Measurements from ENCODE around the gene PPM1H. TPM values are rescaled to one million over a fixed set of nuclear protein-coding genes. Genes with fewer than 3 reads are reported as not detected.

PPM1H gene
- total RNA-seq, 6 experiments from 2014 or later = 7.0 to 20.9 (median 8.4) TPM

DNA sequence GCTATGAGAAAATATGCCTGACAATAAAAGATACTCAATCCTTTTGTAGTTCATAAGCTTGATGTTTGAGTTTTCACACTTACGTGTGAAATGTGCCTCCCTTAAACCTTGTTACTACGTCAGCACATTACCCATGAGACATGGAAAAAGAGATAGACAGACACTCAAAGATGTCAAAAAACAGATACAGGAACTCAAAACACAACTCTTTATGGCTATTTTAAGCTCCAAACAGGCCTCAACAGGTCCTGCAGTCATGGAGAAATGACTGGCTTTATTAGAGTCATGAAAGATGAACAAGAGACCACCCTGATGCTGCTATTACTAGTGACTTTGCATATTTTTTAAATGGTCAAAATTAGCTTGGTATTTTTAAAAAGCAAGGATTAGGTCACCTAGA is 283.8 kb downstream of the PPM1H start:
- Mint-ChIP-seq H3K4me3 (no peak overlapping the region), H3K4me1 (ENCODE audit: low read depth) (peaks cover 7% of the 10 kb centered on the region; the same call in 1 of the 2 replicates), H3K36me3 (ENCODE audit: low read depth) (peaks cover 21% of the 10 kb centered on the region), H3K27ac (no peak overlapping the region), H3K9me3 (no peaks in the 10 kb centered on the region), H3K27me3 (ENCODE audit: insufficient read depth) (peaks cover 3% of the 10 kb centered on the region; the same call in 1 of the 2 replicates)
- DNase-seq = no peak
- TF ChIP-seq, protein P1, sequence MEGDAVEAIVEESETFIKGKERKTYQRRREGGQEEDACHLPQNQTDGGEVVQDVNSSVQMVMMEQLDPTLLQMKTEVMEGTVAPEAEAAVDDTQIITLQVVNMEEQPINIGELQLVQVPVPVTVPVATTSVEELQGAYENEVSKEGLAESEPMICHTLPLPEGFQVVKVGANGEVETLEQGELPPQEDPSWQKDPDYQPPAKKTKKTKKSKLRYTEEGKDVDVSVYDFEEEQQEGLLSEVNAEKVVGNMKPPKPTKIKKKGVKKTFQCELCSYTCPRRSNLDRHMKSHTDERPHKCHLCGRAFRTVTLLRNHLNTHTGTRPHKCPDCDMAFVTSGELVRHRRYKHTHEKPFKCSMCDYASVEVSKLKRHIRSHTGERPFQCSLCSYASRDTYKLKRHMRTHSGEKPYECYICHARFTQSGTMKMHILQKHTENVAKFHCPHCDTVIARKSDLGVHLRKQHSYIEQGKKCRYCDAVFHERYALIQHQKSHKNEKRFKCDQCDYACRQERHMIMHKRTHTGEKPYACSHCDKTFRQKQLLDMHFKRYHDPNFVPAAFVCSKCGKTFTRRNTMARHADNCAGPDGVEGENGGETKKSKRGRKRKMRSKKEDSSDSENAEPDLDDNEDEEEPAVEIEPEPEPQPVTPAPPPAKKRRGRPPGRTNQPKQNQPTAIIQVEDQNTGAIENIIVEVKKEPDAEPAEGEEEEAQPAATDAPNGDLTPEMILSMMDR (IDR thresholded peaks at IDR 0.05) = no peak

DNA sequence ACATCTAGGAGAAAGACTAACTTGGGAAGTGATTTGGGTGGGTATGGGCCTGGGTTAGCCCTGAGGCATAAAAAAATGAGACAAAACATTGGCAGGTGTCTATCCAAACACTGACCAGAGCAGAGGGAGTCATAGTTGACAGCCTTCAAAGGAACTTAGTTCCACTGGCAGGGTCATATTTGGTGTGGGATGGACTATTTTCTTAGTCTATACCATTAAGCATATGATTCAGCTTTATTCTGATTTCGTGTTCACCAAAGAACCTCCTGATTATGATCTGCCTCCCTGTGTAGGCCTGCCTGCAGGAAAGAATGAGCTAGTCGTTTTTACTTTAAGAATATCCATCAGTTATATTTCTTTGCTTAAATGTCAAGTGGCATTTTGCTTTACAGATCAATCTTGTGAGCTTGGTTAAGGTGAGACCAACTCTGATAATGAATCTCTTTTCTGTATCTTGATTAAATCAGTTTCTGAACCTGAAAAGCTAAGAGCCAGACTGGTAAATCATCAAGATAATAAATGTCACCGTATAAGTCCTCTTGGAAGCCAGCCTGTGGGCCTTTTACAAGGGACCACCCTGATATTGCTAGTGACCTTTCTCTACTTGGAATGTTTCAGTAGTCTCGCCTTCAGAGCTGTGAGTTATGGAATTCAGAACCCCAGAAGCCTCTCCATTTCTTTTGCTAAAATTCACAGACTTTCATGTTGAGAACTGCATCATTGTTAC is 285.4 kb downstream of the PPM1H start:
- peaks cover 7% of the 10 kb centered on the region; the same call in 1 of the 2 replicates for H3K4me1 Mint-ChIP-seq (ENCODE audit: low read depth)

DNA sequence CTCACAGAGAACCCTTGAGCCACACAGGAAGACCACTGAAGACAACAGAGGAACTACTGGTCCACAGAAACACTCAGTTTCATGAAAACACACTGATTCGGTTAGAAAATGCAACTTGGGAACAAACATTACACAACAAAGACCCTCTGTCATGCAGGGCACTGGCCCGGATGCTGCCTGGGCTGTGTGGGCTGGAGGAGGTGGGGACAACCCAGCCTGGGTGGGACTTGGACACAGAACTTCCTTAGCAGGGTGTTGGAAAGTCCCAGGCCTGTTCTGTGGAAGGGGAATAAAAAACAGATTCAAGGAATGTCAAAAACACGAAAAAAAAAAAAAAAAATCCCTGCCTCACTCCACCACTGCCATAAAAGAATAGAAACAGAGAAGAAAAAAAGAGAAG is 287.4 kb downstream of the PPM1H start:
- Mint-ChIP-seq H3K27me3 (ENCODE audit: insufficient read depth) (peaks cover 3% of the 10 kb centered on the region), H3K4me3 (no peak overlapping the region), H3K4me1 (ENCODE audit: low read depth) (peaks cover 7% of the 10 kb centered on the region; the same call in 1 of the 2 replicates), H3K27ac (no peak overlapping the region), H3K9me3 (no peaks in the 10 kb centered on the region), H3K36me3 (ENCODE audit: low read depth) (peaks cover 23% of the 10 kb centered on the region)
- DNase-seq = no peak
- TF ChIP-seq, protein P1 (IDR thresholded peaks at IDR 0.05) = no peak

More for the DNA sequence above, 285.4 kb downstream of the PPM1H start:
- peaks cover 23% of the 10 kb centered on the region for H3K36me3 Mint-ChIP-seq (ENCODE audit: low read depth)
- H3K4me3 Mint-ChIP-seq = no peak overlapping the region
- TF ChIP-seq, protein P1 (IDR thresholded peaks at IDR 0.05) = no peak
- peaks cover 3% of the 10 kb centered on the region for H3K27me3 Mint-ChIP-seq (ENCODE audit: insufficient read depth)
- DNase-seq = no peak
- H3K27ac Mint-ChIP-seq = no peak overlapping the region
- H3K9me3 Mint-ChIP-seq = no peaks in the 10 kb centered on the region

DNA sequence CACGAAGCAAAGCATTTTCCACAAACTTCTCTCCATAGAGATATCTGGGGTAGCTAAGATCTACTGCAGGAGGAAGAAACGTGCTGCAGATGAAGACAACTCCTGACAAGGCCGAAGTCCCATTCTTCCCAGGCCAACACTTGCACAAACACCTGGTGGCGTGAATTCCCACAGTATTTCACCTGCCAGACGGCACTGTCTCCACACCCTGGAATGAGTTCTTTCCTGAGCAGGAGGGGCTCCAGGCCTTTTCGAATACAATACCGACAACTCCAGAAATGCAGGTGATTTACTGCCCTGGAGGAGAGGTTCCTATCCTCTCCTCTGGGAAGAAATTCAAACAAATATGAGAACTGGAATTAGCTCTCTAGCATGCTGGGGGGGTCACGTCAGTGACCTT is 288.4 kb downstream of the PPM1H start:
- Mint-ChIP-seq H3K9me3 (no peaks in the 10 kb centered on the region), H3K4me3 (no peak overlapping the region), H3K27me3 (ENCODE audit: insufficient read depth) (peaks cover 3% of the 10 kb centered on the region), H3K27ac (no peak overlapping the region), H3K36me3 (ENCODE audit: low read depth) (peaks cover 23% of the 10 kb centered on the region), H3K4me1 (ENCODE audit: low read depth) (peaks cover 11% of the 10 kb centered on the region)
- TF ChIP-seq, protein P1 (IDR thresholded peaks at IDR 0.05) = no peak
- DNase-seq = no peak

DNA sequence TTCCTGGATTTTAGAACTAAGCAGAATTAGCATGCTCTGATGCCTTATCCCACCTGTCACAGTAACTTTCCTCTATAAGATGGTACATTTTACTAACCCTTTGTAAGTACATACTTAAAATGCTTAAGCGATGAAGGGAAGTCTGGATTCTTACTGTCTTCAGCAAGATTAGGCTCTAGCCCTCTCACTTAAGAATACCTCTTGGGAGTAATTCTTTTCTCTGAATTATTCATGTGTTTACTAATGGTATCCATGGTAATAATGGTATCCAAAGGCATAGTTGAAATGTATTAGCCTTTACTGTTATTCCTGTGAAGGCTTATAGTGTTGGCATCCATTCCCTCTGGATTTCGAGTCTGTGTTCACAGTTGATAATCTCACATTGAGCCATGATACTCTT is 291.5 kb downstream of the PPM1H start:
- Mint-ChIP-seq H3K36me3 (ENCODE audit: low read depth) (peaks cover 23% of the 10 kb centered on the region), H3K4me3 (no peak overlapping the region), H3K27me3 (ENCODE audit: insufficient read depth) (peaks cover 3% of the 10 kb centered on the region), H3K27ac (no peak overlapping the region), H3K4me1 (ENCODE audit: low read depth) (peaks cover 14% of the 10 kb centered on the region), H3K9me3 (no peaks in the 10 kb centered on the region)
- TF ChIP-seq, protein P1 (IDR thresholded peaks at IDR 0.05) = no peak
- DNase-seq = no peak

Data from HFFc6 (cell line).